Cerebellar nuclear complex (tissue), 1 donor: ENCODE data around the gene HMGA1.
"Not testable (repeated sequence)": the region's sequence is repeated elsewhere in the genome, so short reads cannot be mapped to it uniquely, and the experiment has no call there.

ENCODE experiments used
- DNase-seq, 2 experiments: peaks; one replicate each; lab custom pipeline; 2025; lab: John Stamatoyannopoulos, UW

HMGA1 gene

DNA sequence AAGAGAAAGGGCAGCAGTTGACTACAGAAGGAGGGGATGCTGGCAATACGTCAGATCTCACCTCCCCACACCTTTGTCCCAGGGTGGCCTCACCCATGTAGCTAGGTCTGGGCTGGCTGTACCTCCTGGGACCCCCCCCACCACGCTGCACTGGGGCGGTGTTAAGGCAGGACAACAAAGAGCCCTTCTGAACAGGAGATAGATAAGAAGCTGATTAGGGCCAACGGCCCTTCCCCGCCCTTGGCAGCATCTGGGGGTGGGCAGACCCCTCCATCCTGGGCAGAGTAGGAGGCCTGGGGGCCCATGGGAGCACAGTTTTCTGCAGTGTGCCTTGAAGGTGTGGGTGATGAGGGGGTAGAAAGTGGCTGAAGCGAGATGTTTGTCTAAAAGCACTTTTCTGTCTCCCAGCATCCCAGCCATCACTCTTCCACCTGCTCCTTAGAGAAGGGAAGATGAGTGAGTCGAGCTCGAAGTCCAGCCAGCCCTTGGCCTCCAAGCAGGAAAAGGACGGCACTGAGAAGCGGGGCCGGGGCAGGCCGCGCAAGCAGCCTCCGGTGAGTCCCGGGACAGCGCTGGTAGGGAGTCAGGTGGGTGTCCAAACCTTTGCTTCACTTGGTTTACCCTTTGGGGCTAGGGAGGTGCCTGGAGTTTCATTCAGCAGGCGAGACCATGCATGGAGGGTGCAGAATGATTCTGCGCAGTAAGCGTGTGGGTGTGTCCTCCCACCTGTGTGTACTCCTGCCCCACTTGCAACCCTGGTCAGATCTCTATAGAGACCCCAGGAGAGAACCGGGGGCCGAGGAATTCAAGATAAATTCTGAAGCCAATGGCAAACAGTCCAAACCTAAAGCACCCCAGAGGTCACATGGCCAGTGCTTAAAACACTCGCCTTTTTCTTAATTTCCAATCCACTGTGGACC is 3.9 kb downstream of the HMGA1 start:
- DNase-seq: no peak

DNA sequence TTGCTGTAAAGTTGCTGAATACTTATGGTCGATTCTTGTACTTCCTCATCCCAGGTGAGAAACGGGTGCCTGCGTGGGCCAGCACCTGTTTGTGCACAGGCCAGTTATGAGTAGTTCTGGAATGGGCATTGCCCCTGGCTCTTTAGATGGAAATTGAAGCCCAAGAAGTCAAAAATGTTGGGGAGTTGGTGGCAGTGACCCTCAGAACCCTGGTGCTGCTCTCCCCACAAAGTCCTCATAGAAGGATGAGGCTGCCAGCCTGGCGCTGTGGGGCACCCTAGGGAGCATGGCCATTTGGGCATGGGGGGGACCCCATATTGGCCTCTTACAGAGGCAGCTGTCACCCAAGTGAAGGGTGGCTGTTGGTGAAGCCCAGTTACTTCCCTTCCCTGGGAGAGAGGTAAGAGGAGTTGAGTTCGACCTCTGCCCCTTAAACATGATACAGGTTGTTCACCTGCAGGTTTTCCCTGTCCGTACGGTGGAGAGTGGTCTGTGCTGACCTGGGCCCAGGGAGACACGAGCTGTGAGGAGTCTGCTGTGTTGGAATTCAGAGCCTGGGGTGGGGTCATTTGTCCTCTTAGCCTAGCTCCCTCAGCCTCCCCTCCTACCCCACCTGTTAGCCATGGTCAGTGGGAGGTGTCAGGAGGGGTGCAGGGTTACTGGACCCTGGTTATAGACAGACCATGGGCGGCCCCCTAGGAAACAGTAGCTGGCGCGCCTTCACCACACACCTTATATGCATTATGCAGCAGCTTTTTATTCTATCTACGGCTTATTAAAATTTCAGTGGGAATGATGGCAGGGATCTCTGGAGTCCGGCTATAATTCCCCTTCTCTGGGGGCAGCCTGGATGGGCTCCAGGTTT is 4.9 kb downstream of the HMGA1 start:
- no peak for DNase-seq

DNA sequence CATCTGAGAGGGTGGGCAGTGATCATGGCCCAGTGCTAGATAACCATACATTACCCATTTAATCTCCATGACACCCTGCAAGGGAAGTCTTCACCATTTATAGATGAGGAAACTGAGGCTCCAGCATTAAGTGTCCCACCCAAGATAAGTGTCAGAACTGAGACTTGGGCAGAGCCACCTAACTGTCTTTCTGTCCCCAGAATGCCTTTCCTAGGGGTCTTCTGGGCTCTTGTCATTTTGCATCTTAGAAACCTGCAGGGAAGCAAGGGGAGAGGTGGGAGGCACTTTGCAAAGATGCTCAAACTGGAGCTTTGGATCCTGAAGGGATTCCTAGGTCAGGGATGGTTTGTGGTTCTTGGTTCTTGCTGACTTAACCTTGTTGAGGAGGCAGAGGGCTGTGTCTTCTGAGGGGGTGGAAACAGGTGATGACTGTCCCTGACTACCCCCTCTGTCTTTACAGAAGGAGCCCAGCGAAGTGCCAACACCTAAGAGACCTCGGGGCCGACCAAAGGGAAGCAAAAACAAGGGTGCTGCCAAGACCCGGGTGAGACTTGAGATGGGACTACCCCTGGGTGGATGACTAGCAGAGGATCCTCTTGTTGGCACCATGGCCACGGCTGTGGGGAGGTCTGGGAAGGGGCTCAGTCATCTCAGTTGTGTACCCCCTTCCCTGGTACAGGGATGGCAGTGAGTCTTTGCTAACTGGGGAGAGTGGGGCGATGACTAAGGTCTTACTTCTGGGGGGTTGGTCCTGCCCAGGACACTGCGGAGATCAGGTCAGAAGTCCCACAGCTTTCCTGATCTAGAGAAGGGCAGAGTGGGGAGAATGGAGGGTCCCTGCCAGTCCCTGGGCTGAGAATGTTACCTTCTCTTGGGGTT is 5.8 kb downstream of the HMGA1 start:
- DNase-seq: no peak

DNA sequence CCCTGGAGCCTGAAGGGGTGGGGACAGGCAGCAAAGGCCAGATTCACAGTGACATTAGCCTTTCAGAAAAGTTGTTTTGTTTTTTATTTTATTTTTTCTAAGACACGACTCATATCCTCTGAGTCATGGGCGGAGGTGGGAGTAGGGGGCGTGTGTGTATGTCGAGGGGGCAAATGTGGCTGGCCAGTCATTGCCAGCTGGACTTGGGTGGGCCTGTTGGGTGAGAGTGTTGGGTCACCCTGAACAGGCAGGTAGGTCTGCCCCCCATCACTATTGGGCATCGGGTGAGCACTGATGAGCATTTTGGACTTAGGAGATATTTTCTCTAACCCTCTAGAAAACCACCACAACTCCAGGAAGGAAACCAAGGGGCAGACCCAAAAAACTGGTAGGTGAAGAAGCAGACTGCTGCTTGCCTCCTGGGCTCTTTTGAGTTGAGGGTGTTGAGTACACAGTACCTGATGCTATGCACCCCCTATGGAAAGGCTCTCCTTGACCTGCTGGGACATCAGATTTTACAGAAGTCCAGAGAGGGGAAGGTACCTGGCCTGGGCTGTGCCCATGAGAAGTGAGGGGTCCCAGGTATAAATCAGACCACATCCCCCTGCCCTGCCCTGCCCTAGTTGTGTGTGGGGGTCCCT is 6.6 kb downstream of the HMGA1 start:
- DNase-seq: no peak

DNA sequence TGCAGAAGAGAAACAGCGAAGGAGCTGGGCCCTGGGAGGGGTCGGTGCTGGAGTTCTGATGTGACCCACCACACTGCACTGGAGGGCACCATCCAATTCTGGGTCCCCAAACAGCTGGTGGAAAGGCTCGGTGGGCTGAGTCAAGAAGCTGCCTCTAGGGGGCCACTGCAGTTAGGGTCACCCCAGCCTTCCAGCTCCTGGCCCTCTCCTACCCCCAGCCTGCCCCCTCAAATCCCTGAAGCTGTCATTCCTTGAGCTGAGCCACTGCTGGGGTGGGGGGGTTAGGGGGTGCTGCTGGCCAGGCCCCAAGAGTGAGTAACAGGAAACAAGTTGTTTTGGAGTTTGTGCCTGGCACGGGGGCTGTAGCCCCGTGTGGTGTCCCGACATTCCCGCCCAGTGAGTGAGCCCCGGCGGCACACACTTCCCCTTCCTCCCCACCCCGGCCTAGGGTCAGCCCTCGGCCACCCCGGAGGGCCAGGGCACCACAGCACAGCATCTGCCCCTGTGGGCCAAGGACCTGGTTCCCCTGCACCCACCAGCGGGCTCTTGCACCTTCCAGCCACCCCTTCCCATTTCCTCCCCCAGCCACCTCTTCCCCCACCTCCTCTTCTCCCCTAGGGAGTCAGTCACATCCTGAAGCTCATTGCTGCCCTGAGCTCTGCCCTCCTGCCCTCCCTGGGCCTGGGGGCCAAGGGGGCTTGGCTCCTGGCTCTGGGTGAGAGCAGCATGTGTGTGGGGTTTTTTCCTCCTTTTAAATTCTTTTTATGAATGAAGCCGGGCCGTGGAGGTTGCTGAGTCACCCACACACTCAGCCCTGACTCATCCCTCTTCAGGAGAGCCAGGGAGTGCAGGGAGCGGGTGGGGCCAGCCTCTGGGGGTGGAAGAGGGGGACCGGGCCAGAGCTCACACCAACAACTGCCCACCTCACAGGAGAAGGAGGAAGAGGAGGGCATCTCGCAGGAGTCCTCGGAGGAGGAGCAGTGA is 7.5 kb downstream of the HMGA1 start:
- DNase-seq: no peak

DNA sequence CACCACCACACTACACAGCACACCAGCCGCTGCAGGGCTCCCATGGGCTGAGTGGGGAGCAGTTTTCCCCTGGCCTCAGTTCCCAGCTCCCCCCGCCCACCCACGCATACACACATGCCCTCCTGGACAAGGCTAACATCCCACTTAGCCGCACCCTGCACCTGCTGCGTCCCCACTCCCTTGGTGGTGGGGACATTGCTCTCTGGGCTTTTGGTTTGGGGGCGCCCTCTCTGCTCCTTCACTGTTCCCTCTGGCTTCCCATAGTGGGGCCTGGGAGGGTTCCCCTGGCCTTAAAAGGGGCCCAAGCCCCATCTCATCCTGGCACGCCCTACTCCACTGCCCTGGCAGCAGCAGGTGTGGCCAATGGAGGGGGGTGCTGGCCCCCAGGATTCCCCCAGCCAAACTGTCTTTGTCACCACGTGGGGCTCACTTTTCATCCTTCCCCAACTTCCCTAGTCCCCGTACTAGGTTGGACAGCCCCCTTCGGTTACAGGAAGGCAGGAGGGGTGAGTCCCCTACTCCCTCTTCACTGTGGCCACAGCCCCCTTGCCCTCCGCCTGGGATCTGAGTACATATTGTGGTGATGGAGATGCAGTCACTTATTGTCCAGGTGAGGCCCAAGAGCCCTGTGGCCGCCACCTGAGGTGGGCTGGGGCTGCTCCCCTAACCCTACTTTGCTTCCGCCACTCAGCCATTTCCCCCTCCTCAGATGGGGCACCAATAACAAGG is 8.5 kb downstream of the HMGA1 start:
- DNase-seq: not testable (repeated sequence)

DNA sequence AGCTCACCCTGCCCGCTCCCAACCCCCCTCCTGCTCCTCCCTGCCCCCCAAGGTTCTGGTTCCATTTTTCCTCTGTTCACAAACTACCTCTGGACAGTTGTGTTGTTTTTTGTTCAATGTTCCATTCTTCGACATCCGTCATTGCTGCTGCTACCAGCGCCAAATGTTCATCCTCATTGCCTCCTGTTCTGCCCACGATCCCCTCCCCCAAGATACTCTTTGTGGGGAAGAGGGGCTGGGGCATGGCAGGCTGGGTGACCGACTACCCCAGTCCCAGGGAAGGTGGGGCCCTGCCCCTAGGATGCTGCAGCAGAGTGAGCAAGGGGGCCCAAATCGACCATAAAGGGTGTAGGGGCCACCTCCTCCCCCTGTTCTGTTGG is 9.1 kb downstream of the HMGA1 start:
- DNase-seq: not testable (repeated sequence)

DNA sequence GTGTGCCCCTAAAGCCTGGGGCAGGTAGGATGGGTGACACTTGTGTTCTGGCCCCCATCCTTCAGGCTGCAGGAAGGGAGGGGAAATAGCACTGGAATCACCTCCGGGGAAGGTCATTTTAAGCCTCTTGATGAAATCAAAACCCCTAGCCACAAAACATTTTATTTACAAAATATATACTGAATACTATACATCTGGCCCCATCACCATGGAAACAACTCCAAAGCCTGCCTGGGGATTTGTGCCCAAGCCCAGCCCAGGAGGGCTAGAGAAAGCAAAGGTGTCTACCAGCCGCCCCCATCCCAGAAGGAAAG is 9.5 kb downstream of the HMGA1 start:
- DNase-seq: no peak

DNA sequence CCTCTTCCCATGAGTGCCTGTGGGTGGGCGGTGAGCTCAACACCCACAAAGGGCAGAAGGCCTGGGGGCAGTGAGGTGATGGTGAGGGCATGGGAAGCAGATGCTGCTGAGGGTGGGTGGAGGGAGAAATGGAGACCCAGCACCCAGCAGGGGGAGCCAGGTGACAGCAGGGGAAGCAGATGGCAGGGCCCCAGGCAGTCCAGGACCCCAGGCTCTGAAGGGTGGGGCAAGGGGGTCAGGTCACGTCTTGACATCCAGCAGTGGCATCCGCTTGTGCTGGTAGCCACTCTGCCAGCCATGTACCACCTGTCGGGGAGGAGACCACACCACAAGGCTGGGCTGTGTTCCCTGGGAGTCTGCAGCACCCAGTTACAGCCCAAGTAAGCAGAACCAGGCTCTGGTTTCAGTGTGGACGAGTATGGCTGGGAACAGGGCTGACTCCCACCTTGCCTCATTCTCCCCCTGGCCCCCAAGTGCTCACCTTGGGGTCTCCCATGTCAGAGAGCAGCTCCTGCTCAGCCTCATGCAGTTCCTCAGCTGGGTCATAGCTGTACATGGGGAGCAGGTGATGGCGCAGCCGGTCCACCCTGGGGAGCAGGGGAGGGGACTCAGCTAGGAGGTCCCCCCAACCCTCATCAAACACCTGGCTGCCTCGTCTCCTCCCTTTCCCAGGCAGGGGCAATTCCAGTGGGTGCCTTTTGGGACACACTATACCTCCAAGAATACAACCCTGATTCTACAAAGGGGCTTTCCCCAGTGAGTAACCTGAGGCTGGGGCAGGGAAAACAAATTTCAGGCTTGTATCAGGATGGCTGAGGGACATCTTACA is 10.1 kb downstream of the HMGA1 start:
- no peak for DNase-seq

DNA sequence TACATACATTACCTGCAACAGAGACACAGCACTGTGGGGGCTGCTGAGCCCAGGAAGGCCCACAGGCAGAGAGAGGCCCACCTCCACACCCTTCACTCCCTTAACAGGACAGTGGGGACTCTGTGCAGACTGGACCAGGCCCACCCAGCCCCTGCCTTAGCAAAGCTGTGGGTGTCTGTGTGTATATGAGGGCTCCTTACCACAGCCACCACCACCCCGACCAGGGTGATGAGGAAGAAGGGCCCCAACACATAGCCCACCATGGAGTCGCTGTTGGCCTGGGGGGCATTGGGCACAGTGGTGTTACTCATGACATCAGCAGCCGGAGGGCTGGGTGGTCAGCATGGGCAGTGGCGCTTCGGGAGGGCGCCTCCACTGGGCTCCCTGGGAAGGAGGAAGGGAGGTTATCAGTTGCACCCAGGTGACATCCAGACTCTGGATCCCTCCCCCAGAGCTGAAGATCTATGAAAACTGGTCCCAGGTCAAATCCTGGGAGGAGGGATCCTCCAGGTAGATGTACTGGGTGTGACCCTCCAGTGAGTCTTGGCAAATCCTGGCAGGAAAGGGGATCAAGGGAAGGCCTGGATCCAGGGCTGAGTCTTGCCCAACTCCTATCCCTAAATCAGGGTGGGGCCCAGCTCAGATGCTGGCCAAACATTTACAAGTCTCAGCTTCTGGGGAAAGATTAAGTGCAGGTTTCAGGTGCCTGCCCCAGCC is 11.0 kb downstream of the HMGA1 start:
- no peak for DNase-seq

DNA sequence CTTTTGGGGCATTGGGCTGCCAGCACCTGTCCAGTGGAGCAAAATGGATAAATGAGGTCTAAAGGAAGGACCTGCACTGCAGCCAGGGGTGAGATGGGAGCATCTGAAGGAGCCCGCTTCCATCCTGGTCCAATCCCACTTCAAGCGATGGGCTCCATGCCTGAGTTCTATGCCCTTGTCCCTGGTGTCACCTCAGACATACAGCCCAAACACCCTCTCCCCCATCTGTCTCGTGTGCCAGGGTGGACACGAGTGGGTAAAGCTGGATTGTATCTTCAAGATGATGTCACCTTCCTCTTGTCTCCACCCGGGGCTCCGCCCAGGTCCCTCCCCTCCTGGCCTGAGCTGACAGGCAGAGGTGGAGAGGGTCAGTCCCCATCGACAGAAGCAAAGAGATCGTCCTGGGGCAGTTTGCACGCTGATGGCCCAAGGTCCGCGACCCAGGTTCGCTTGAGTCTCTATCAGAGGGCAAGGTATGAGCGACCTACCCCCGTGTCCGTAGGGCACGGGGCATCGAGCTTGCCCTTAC is 11.6 kb downstream of the HMGA1 start:
- no peak for DNase-seq

DNA sequence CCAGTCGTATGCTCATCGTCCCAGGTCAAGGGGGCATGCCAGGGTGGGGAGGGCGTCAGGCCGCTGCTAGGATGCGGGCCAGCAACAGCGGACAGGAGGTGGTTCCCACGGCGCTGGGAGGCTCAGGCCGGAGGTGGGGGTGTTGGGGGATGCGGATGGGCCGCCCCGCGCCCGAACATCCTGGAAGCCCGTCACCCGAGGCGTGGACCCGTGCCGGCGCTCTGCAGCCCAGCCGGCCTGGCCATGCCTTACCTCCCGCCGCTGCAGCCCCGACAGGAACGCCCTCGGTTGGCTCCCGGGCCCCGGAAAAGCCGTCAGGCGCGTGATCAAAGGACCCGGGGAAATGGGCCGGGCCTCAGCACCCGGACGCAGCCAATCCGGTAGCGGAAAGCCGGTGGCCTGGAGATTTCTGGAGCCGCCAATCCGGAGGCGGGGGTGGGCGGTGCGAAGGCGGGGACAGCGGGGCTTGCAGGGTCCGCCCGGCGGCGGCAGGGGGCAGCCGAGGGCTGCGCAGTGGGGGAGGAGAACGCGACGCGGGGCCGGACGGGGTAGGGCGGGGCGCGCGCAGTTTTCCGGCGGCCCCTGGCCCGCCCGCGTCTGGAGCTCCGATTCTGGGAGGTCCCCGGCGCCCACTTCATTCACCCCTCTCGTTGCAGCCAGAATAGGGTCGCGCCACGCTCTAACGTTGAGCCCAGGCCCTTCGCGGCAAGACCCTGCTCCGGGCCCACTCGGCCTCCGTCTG is 12.2 kb downstream of the HMGA1 start, which contains the start of gene SMIM29:
Gene SMIM29, minus strand, starts transcription at position 280 of the 742 bp plus-strand sequence. CDS start 1,215 bp downstream, outside the sequence.
- peak in 1 of 2 experiments; percentile 94 for DNase-seq

DNA sequence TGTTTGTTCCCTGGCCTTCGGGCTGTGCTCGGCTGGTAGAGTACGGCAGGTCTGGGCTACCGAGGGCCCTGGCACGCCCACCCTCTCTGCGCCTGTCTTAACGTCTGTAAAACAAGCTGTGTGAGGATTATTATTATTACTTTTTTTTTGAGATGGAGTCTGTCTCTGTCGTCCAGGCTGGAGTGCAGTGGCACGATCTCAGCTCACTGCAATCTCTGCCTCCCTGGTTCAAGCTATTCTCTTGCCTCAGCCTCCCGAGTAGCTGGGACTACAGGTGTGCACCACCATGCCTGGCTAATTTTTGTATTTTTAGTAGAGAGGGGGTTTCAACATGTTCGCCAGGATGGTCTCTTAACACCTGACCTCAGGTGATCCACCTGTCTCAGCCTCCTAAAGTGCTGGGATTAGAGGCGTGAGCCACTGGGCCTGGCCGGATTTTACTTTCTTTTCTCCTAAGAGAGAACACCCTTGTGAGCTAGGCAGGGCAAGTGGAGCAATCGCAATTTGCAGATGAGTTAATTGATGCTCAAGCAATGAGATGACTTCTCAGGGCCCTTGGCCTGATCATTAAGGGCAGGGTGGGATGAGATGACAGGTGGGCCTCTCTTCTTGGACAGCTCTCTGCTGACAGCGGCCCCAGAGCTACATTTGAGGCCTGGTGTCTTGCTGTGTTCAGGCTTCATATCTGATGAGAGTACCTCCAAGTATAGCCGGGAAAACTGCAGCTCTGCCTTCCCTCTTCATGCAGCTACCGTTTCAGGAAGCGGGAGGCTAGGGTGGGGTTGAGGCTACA is 13.0 kb downstream of the HMGA1 start:
- no peak for DNase-seq

DNA sequence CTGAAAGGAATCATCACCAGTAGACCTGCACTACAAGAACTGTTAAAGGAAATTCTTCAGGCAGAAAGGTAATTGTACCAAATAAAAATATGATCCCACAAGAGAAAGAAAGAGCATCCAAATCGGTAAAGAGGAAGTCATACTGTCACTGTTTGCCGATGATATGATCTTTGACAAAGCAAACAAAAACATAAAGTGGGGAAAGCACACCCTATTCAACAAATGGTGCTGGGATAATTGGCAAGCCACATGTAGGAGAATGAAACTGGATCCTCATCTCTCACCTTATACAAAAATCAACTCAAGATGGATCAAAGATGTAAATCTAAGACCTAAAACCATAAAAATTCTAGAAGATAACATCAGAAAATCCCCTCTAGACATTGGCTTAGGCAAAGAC is 15.7 kb downstream of the HMGA1 start:
- DNase-seq: not testable (repeated sequence)

DNA sequence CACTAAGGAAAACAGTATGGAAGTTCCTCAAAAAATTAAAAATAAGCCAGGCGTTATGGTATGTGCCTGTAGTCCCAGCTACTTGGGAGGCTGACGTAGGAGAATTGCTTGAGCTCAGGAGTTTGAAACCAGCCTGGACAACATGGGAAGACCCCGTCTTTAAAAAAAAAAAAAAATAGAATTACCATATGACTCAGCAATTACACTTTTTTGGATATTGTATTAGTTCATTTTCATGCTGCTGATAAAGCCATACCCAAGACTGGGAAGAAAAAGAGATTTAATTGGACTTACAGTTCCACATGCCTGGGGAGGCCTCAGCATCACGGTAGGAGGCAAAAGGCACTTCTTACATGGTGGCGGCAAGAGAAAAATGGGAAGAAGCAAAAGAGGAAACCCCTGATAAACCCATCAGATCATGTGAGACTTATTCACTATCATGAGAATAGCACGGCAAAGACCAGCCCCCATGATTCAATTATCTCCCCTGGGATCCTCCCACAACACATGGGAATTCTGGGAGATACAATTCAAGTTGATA is 22.9 kb downstream of the HMGA1 start:
- DNase-seq: no peak
